Prostate gland (tissue), 2 donors: ENCODE results near the gene MRPL44.

Source experiments
- CTCF ChIP-seq, 4 experiments: fragments of 200-600 bp in 2 of 4; fragments of 450-650 bp in 2 of 4; sonication (generic) in 2 of 4; IDR thresholded peaks; 1 replicate in 3 of 4; 2 replicates in 1 of 4; pipeline ENCODE4 v1.5.1; 2016 to 2019; ENCODE audit warnings: antibody characterized with exemption in 4 of 4, mild to moderate bottlenecking in 2 of 4, moderate library complexity in 2 of 4
- POLR2AphosphoS5 ChIP-seq: sonication (generic); formaldehyde crosslinking; IDR thresholded peaks from one replicate; pipeline ENCODE4 v1.6.1; 2017; ENCODE audit warnings: antibody characterized with exemption

GRCh38 chr2:223959688-223960087 is 2.4 kb downstream of the MRPL44 start:
- TF ChIP-seq CTCF (IDR thresholded peaks at IDR 0.05) (no peak), POLR2AphosphoS5 (peak; percentile 57)
